ENCODE results near the gene TM7SF3. TPM values are rescaled to one million over a fixed set of nuclear protein-coding genes. Genes with fewer than 3 reads are reported as not detected.

The TM7SF3 gene
- total RNA-seq, 1 donor from 2014 or later, result 30.3 TPM

DNA sequence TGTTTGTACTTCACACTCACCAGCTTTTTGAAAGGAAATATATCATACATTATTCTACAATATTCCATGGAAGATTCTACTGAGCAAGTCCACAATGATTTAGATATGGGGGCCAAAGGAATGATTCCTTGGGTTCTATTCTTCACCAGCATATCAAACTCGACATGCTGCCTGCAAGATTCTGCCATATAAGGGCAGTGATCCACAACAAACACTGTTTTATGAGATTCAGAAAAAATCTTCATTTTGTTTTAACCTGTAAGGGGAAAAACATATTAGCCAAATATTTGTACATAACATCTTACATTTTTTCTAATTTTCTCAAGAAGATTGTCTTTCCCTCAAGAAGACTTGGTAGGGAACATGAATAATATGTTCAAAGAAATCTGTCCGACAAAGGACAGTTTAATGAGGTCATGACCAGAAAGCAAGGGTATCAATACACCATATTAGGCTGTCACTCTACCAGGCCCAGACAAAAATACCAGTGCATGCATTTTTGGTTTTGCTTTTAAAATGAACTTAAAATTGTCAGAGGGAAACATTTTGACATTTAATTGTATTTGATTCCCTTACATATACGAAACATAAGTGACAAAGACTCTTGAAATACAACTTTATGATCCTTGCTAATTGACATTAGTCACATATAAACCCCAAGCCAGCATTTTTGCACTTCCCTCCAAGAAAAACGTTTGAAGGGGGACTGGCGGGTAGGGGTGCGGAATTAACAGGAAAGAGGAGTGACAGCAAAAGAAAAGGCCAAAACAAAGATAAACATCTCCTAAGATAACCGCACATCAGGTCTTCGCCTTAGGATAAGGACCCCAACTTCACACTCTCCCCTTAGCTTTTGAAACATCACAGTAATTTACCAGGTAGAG is 77.4 kb downstream of the TM7SF3 start:
- Mint-ChIP-seq H3K27ac (ENCODE audit: unreplicated experiment) (peak overlapping the region; percentile 97), H3K4me3 (ENCODE audit: unreplicated experiment) (peak overlapping the region; percentile 89), H3K36me3 (ENCODE audit: unreplicated experiment) (no peaks in the 10 kb centered on the region), H3K27me3 (ENCODE audit: unreplicated experiment) (peaks cover 6% of the 10 kb centered on the region), H3K9me3 (ENCODE audit: unreplicated experiment) (peaks cover 5% of the 10 kb centered on the region), H3K4me1 (ENCODE audit: low read depth, unreplicated experiment) (peaks cover 14% of the 10 kb centered on the region)
- TF ChIP-seq CTCF (IDR thresholded peaks at IDR 0.05; ENCODE audit: partially characterized antibody, unreplicated experiment), result no peak
- no peak for DNase-seq

DNA sequence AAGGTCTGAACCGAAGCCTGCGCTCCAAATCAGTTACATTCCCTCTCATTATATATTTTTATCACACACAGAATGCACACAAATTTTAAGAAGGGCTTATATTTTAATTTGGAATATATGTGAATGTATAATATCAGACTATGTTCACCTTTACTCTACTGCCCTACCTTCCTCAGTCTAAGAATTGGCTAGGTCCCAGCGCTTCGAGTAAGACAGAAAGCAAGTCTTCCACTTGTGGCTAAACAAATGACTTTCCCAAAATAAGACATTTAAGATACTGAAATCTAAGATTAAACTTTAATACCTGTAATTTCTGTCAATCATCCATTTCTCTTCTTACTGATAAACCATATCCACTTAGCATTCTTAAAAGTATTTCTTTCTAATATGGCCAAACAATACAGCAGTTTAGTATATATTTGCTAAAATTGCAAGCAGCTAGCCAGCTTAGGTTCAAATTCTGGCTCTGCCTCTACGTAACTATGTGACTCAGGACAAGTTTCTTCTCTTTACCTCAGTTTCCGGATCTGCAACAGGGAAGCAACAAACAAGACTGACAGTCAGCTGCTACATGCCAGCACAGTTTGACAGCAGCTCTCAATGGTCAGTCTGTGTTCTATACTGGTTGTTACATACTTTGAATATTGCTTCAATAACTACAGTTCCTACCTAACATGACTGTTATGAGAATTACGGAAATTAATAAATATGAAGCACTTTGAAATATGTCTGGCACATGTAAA is 78.4 kb downstream of the TM7SF3 start:
- Mint-ChIP-seq H3K27me3 (ENCODE audit: unreplicated experiment) (peaks cover 6% of the 10 kb centered on the region), H3K27ac (ENCODE audit: unreplicated experiment) (no peak overlapping the region), H3K9me3 (ENCODE audit: unreplicated experiment) (peaks cover 5% of the 10 kb centered on the region), H3K4me3 (ENCODE audit: unreplicated experiment) (no peak overlapping the region), H3K36me3 (ENCODE audit: unreplicated experiment) (no peaks in the 10 kb centered on the region), H3K4me1 (ENCODE audit: low read depth, unreplicated experiment) (peaks cover 14% of the 10 kb centered on the region)
- TF ChIP-seq CTCF (IDR thresholded peaks at IDR 0.05; ENCODE audit: partially characterized antibody, unreplicated experiment), result no peak
- no peak for DNase-seq

DNA sequence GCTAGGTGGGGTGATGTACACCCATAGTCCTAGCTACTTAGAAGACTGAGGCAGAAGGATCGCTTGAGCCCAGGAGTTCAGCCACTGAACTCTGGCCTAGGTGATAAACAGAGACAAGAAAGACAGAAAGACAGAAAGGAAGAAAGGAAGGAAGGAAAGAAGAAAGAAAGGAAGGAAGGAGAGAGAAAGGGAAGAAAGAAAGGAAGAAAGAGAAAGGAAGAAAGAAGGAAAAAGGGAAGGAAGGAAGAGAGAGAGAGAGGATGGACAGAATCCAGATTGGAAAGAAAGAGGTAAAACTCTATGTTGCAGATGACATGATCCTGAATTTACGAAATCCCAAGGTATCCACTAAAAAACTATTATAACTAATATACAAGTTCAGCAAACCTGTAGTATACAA is 84.6 kb downstream of the TM7SF3 start:
- TF ChIP-seq CTCF (IDR thresholded peaks at IDR 0.05; ENCODE audit: partially characterized antibody, unreplicated experiment), result no peak
- H3K27me3 Mint-ChIP-seq (ENCODE audit: unreplicated experiment), result no peaks in the 10 kb centered on the region
- H3K9me3 Mint-ChIP-seq (ENCODE audit: unreplicated experiment), result no peaks in the 10 kb centered on the region
- no peaks in the 10 kb centered on the region for H3K36me3 Mint-ChIP-seq (ENCODE audit: unreplicated experiment)
- H3K4me1 Mint-ChIP-seq (ENCODE audit: low read depth, unreplicated experiment), result peaks cover 4% of the 10 kb centered on the region
- DNase-seq, result no peak
- no peak overlapping the region for H3K27ac Mint-ChIP-seq (ENCODE audit: unreplicated experiment)
- no peak overlapping the region for H3K4me3 Mint-ChIP-seq (ENCODE audit: unreplicated experiment)

DNA sequence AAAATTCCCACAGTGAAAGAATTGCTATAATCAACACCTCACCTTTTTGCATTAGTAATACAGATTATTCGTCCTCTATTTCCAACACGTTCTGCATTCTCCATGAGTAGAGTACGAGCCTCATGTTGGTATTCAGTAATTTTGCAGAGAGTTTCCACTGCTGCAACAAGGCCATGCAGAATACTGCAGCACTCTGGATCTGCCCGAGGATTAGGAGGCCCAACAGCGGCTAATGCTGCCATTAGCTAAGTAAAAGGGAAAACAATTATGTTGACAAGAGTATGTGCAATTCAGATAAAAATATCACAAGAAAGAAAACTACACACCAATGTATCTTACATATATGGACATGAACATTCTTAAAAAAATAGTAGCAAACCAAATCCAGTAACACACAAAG is 85.5 kb downstream of the TM7SF3 start:
- no peak overlapping the region for H3K4me3 Mint-ChIP-seq (ENCODE audit: unreplicated experiment)

More for the DNA sequence above, 85.5 kb downstream of the TM7SF3 start:
- Mint-ChIP-seq H3K9me3 (ENCODE audit: unreplicated experiment) (no peaks in the 10 kb centered on the region), H3K27ac (ENCODE audit: unreplicated experiment) (no peak overlapping the region), H3K27me3 (ENCODE audit: unreplicated experiment) (no peaks in the 10 kb centered on the region), H3K4me1 (ENCODE audit: low read depth, unreplicated experiment) (peaks cover 4% of the 10 kb centered on the region), H3K36me3 (ENCODE audit: unreplicated experiment) (no peaks in the 10 kb centered on the region)
- no peak for DNase-seq
- TF ChIP-seq CTCF (IDR thresholded peaks at IDR 0.05; ENCODE audit: partially characterized antibody, unreplicated experiment), result no peak

Other genes with a start within 250 kb of the TM7SF3 start
- 77.9 TPM for gene ITPR2, start 181.2 kb downstream of the TM7SF3 start, total RNA-seq (ENCODE audit: unreplicated experiment)
- gene INTS13, start 76.4 kb downstream of the TM7SF3 start, total RNA-seq (ENCODE audit: unreplicated experiment), result 16.9 TPM
- gene FGFR1OP2, start 75.9 kb downstream of the TM7SF3 start, total RNA-seq (ENCODE audit: unreplicated experiment), result 22.1 TPM
- 44.3 TPM for gene MED21, start 8.2 kb upstream of the TM7SF3 start, total RNA-seq (ENCODE audit: unreplicated experiment)
- gene C12orf71, start 68.2 kb upstream of the TM7SF3 start, total RNA-seq (ENCODE audit: unreplicated experiment), result not detected
- gene STK38L, start 229.9 kb upstream of the TM7SF3 start, total RNA-seq (ENCODE audit: unreplicated experiment), result 31.4 TPM

Data from glutamatergic neuron (in vitro differentiated cells).